Measurements from ENCODE around the gene LRRC10B.
"Not testable (repeated sequence)": the region's sequence is repeated elsewhere in the genome, so short reads cannot be mapped to it uniquely, and the experiment has no call there.

LRRC10B gene

DNA sequence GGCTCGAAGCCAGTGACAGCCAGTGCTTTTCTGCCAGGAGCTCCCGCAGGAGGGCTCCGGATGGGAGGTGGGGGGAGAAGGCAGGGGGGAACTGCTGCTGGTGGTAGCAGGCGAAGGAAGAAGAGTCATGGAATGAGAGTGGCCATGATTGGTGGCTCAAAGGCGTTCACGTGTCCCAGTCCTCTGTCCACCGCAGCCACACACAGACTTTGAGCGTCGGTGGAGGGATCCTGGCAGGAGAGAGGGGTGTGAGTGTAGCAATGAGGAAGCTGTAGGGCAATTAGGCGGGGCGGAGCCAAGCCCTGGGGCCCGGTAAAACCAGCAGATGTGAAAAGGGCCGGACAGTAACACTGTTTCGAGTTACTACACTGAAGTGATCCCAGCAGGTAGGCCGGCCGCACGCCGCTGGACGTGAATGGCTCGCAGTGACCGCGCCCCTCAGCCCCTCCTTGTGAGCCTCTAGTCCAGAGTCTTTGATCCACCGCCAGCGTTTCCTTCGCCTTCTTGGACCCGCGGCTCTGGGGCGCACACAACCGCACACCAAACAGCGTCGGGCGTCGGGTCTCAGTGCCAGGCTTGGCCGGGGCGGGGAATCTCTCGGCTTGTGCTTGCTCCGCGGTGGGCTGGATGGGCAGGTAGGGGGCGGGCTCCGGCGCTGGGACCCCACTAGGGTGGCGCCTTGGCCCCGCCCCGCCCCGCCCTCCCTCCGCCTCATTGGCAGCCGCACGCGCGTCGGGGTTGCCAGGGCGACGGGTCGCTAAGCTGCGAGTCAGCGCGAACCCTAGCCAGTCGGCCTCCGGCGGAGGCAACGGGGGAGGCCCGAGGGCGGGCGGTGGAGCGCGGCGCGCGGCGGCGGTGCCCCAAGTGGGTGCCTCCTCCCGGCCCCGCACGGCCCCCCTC lies at the start of gene LRRC10B:
Gene LRRC10B, plus strand, starts transcription at position 788 of the 900 bp plus-strand sequence. CDS start 250 bp downstream, outside the sequence.
- no peak for DNase-seq

DNA sequence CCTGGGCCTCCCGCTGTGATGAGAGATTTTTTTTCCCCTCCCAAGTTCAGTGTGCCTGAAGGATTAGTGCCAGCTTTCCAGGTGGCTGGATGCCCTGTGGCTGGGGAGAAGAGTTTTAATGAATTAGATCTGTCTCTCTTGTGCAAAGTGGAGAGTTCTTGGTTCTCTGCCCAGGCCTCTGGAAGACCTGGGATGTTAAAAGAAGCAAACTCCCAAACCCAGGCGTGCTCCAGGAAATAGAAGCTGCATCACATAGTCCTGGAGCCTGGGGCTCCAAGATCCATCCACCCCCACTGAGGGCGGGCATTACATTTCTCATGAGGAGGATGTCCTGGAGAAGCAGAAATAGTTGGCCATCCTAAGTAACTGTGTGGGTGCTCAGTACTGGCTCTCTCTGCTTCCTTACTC lies 48.1 kb upstream of the LRRC10B start:
- DNase-seq = no peak

DNA sequence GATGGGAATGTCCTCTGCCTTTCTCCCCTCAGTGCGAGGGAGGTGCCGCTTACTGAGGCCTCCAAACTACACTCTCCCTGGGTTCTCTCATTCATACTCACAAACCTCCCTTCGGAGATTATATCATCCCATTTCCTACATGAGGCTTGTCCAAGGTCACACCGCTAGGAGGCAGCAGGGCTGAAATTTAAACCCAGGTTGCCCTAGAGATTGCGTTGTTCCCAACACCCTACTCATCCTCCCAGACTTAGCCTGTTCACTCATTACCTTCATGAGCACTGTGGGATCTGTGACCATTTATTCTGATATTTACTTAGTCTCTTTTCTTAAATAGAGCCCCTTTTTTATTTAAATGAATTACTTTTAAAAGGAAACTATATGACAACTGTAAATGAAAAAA lies 47.6 kb upstream of the LRRC10B start:
- no peak for DNase-seq

DNA sequence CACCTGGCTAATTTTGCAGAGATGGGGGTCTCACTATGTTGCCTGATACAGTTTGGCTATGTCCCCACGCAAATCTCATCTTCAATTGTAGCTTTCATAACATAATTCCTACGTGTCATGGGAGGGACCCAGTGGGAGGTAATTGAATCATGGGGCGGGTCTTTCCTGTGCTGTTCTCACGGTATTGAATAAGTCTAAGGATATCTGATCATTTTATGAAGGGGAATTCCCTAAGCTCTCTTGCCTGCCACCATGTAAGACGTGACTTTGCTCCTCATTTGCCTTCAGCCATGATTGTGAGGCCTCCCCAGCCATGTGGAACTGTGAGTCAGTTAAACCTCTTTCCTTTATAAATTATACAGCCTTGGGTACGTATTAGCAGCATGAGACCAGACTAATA lies 40.9 kb upstream of the LRRC10B start:
- DNase-seq = not testable (repeated sequence)

DNA sequence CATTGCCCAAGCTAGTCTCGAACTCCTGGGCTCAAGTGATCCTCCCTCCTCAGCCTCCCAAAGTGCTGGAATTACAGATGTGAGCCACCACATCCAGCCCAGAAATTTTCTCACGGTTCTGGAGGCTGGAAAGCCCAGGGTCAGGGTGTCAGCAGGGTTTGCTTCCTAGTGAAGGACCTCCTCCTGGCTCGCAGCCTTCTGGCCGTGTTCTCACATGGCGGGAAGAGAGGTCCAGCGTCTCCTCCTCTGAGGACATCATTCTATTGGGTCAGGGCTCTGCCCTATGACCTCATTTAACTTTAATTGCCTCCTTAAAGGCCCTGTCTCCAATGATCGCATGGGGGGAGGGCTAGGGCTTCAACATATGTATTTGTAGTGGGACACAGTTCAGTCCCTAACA lies 40.5 kb upstream of the LRRC10B start:
- no peak for DNase-seq

DNA sequence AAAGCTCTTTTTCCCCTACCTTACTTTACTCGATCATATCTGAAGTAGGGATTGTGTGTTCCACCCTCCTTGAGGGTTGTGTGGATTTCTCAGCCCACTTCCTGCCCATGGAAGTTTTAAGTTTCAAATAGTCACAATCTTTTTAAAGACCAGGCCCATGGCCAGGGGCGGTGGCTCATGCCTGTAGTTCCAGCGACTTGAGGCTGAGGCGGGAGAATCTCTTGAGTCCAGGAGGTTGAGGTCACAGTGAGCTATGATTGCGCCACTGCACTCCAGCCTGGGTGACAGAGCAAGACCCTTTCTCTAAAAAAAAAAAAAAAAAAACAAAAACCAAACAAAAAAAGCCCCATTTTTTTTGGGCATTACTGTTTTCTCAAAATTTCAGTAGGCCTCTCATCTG lies 36.3 kb upstream of the LRRC10B start:
- no peak for DNase-seq

DNA sequence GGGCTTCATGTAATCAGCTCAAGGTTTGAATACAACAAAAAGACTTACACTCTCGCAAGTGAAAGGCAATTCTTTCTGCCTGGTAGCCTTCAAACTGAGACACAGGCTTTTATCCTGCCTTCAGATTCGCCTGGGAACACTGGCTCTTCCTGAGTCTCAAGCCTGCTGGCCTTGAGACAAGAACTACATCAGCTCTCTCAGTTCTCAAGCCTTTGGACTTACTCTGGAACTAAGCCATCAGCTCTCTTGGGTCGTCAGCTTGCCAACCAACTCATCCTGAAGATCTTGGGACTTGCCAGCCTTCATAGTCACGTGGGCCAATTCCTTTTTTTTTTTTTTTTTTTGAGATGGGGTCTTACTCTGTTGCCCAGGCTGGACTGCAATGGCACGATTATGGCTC lies 35.7 kb upstream of the LRRC10B start:
- DNase-seq = peak in 1 of 2 donors; percentile 62

DNA sequence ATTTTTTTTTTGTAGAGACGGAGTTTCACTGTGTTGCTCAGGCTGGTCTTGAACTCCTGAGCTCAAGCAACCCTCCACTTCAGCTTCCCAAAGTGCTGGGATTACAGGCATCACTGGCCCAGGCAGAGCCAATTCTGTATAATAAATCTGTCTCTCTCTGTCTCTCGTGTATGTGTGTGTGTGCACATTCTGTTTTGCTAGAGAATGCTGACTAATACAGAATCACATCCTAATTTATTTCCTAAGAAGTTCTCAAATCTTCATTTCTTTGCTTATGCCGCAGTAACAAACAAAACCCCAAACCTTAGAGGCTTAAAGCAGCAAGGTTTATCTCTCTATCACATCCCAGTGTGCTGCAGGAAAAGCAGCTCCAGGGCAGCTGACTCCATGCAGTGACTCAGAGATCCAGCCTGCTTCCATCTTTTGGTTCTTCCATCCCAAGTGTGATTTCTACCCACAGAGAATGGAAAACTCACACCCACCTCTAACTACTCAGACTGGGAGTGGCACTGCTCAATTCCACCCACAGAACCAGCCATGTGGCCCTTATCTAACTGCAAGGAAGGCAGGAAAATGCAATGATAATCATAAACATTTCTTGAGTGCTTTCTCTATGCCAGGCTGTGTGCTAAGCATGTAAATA lies 35.1 kb upstream of the LRRC10B start:
- no peak for DNase-seq

DNA sequence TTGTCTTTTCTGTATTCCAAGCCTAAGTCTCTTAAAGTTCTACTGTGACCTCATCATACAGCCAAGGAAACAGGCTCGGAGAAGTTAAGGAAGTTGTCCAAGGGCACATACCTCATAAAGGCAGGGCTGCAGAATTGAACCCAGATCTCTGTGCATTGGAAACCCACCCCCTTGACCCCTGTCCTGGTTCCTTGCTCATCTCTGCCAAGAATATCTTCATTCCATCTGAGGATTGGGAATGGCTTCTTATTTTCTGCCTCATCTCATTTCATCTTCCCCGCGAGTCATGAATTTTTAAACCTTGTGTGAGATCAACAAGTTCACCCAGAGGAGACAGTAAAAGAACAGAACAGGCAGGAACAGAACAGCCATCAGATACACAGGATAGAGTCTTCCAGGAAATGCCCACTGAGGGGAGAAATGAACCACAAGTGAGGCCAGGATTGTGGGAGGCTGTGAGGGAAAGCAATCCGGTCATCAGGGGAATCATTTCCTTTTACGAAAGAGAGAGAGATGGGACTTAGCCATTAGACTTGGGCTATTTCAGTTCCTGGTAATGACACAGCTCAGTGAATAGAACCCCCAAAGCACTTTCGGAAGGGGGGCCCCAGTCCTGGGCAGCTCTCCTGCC lies 34.4 kb upstream of the LRRC10B start:
- no peak for DNase-seq

DNA sequence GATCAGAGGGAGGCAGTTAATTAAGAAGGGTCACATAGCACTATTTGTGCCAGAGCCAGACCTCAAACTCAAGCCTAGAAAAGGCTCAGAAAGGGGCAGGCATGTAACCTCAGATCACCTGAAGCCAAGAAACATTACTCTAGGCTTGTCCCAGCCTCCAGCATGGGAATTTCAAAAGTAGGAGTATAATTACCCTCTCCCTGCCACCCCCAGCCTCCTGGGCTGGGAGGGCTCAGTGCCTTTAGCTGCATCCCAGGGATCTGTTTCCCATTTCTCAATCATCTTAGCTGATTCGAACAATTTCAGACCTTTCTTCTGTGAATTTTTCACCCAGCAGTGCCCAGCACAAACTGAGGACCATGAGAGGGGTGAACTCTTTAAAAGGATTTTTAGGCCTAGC lies 33.1 kb upstream of the LRRC10B start:
- no peak for DNase-seq

DNA sequence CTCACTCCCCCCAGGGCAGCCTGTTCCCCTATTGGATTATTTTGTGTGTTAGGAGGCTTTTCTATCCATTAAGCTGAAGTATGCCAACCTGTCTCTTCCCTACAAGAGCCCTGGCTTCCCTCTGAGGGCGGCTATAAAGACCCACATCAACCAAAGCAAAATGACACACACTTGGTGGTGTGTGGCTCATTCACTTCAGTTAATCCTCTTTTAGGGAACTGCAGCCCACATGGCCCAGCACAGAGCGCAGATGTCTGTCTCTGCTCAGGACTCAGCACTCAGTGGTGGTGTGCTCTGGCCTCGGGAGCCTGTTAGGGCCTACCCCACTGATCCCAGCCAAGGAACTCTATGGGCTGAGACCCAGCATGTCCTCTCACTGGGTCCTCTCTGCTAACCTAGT lies 32.2 kb upstream of the LRRC10B start:
- no peak for DNase-seq

DNA sequence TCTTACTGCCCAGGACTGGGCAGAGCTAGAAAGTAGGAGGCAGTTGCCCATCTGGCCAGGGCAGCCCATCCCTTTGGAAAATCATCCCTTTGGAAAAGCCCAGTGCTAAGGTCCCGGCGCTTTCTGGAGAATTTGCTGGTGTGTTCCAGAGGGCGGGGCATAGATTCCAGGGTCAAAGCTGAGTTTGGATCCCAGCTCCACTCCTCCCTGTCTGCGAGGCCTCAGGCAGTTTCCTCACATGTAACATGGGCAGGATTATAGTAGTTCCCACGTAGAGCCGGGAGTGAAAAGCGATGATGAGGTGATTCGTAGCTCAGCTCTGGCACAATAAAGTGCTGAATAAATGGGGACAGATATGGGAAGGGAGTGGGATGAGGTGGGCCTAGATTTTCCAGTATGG lies 31.4 kb upstream of the LRRC10B start:
- no peak for DNase-seq

DNA sequence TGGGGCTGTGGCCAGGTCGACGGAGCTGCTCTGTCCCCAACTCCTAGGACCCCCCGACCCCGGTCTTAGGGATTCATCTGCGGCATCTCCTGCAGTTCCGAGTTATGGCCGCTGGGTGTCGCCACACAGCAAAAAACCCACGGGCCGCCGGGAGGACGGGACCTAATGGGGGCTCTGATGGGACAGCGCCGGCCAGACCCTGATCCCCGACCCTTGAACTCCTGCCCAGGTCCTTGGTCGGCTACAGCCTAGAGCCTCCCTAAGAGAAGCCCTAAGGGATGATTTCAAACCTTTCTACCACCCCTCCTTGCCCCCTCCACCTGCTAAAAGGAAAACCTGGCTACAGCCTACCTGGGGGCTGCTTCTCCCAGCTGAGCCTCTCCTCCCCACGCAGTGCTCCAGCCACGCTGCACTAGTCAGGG lies 30.8 kb upstream of the LRRC10B start:
- DNase-seq = no peak

DNA sequence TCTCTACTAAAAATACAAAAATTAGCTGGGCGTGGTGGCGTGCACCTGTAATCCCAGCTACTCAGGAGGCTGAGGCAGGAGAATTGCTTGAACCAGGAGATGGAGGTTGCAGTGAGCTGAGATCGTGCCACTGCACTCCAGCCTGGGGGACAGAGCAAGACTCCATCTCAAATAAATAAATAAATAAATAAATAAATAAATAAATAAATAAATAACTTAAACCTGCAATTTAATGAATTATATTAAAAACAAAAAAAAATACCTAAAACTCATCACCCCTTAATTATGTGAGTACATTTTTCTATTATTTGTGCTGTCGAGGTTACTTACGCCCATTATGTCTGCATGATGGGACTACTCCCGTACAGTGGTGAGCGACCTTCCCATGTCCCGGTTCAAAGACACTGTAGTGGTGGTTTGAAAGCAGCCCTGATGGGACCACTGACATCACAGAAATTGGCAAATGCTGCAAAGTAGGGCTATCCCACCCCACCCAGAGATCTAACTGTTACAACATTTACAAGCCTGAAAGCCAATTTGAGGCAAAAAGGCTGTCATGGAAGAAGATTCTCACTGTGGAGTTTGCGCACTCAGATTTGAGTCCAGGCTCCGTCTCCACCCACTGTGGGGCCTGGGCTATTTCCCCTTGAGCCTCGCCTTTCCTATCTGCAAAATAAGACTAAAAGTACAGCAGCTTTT lies 29.0 kb upstream of the LRRC10B start:
- DNase-seq = not testable (repeated sequence)

DNA sequence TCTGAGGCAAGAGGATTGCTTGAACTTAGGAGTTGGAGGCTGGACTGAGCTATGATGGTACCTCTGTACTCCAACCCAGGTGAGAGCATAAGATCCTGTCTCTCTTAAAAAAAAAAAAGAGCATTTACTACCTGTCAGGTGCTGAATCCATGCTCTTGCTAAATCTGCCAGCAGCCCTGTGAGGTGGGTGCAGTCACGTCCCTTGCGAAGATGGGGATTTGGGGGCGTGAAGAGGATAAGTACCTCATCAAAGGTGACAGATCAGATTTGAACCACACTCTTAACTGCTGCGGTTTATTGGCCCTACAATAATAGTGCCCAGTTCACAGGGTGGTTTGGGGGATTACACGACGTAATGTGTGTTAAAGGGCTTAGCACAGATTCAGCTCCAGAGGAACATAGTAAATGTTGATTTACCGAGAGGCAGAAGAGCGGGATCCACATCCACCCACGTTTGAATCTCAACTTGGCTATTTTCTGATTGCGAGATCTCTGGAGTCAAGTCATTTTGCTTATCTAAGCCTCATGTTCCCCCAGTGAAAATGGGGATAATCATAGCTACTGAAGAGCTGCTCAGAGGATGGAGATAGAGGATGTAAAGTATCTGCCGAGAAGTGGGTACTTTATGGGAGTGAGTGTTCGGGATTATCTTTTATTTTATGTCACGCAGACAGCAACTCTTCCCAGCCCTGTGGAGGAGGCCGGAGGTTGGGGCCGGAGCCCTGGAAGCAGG lies 28.1 kb upstream of the LRRC10B start:
- DNase-seq = no peak

DNA sequence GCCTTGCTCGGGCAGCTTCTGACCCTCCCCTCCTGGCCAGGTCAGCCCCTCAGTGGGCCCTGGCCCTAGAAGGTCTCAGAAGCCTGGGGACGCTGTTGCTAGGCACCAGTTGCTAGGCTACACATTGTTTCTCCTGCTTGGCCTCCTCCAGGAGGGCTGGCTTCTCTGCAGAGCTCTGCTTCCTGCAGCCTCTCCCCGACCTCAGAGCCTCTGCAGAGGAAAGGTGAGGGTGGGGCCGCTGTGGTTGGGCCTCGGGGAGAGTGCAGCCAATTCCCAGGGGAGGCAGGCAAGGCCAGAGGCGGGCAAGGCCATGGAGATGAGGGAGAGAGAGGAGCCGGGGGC lies 27.6 kb upstream of the LRRC10B start:
- DNase-seq = no peak

DNA sequence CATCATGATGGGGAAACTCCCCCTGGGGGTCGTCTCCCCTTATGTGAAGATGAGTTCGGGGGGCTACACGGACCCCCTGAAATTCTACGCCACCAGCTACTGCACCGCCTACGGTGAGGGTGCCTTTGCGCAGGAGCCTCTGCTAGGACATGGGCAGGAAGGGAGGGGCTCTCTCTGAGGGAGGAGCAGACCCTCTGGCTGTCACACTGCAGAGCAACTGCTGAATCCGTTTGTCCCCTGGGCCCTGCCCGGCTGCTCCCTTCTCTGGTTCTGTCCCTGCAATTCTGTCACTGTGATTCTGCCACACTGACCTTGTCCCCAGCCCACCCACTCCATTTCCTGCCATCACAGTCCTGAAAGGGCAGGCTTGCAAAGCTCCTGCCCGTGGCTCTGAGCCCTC lies 26.7 kb upstream of the LRRC10B start:
- no peak for DNase-seq

DNA sequence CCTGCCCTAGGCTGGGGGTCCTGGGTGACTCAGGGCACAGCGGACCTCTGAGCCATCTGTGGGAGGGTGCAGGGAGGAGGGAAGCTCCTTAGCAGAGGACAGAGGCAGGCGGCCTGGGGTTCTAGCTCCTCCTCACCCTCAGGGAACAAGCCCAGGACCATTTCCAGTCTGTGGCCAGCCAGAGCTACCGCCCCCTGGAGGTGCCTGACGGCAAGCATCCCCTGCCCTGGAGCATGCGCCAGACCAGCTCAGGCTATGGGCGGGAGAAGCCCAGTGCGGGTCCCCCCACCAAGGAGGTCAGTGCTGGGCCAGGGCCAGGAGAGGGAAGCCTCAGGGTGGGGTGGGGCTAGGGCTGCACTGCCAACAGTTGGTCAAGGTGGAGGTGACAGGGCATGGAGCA lies 26.0 kb upstream of the LRRC10B start:
- DNase-seq = no peak

DNA sequence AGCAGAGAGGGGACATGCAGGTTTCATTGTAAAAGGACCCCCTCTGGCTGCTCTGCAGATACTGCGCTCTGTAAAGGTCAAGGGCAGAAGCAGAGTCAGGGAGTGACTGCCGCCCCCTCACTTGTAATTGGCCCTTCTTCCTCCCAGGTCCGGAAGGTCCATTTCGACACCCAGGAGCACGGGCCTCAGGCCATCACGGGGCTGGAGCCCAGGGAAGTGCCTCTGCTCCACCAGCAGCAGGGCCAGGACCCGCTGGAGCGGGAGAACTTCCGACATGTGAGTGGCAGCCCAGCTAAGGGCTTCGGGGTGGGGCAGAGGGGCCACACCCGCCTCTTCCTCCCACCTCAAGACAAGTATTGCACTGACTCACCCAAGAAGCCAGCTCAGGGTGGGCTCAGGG lies 24.0 kb upstream of the LRRC10B start:
- DNase-seq = no peak

DNA sequence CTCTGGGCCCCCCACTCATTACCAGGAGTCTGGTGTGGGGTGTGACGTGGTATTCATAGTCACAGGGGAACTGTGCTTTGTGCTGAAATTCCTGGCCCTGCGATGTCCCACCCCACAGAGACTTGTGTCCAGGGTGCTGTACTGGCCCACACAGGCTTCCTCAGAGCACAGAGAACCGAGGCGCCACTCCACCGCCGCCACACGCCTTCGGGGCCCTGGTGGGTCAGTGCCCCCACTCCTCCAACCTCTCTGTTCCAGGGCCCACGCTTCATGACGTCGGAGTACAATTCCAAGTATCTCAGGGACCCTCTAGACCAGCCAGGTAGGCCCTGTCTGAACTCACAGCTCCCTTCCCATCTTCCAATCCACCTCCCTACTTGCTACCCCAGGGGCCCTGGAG lies 23.5 kb upstream of the LRRC10B start:
- no peak for DNase-seq

DNA sequence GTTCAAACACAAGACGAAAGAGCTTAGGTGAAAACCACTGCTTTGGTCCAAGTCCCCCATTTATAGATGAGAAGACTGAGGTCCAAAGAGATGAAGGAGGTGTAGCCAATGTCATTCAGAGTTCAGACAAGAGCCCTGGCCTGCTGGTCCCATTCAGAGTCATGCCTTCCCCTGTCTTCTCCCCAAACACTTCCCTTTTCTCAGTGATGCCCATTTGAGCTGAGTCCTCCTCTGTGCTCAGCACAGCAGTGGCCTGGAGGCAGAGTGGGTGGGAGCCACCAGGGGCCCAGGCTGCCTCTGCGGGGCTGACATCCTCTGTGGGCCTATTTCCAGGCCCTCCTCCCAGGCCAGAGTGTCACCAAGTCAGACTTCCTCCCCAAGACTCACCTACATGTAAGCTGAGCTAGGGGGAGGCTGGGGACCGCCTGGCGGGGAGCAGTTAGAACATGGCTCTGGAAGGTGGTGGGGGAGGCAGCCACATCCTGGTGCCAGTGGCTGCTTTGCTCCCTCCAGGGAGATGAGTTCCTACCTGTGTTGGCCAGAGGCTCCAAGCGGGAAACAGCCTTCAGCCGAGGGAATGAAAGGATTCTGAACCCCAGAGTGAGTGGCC lies 22.4 kb upstream of the LRRC10B start:
- DNase-seq = no peak

DNA sequence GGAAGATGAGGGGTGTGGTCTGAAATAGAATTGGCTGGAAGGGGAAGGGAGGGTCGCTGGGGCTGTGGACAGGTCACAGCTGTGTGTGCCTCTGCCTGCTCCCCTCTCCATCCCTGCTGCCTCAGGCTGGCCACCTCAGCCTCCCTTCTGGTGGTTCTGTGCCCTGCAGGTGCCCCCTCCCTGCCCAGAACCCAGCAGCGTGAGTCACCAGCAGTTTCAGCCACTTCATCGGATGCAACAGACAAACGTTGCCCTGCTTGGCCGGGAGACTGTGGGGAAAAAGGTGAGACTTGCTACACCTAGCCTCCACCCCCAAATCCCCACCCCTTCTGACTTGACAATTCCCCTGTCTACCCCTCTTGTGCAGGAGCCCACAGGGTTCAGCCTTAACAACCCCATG lies 21.8 kb upstream of the LRRC10B start:
- DNase-seq = no peak

Measured in hippocampal formation (tissue), 2 donors.